Fibroblast of skin of left quadriceps (primary cell): Measurements from ENCODE around the gene CHMP3.

Experiments
- DNase-seq, 2 experiments: peaks; one replicate each; pipeline ENCODE4 v3.0.0-alpha.2; 2013; ENCODE audit warnings: low read depth in 2 of 2

The CHMP3 gene

GRCh38 chr2:86466306-86466705, 96.9 kb downstream of the CHMP3 start:
- no peak for DNase-seq

GRCh38 chr2:86464652-86465051, 98.6 kb downstream of the CHMP3 start:
- no peak for DNase-seq

GRCh38 chr2:86461042-86461743, 102.0 kb downstream of the CHMP3 start:
- no peak for DNase-seq

- DNase-seq: no peak
These were observed 108.1 kb downstream of the CHMP3 start for GRCh38 chr2:86455181-86455580.

GRCh38 chr2:86454238-86454637, 109.0 kb downstream of the CHMP3 start:
- no peak for DNase-seq

- DNase-seq: peak; percentile 60
These were observed 109.4 kb downstream of the CHMP3 start for GRCh38 chr2:86453836-86454235.
